HFFc6 (cell line): ENCODE results near the gene CLPX. TPM values are rescaled to one million over a fixed set of nuclear protein-coding genes. Genes with fewer than 3 reads are reported as not detected.
A peak's percentile ranks its signal among the peaks of the same experiment; 100 is the strongest.
"Not testable (repeated sequence)": the region's sequence is repeated elsewhere in the genome, so short reads cannot be mapped to it uniquely, and the experiment has no call there.

Experiments
- DNase-seq: peaks from one replicate; pipeline ENCODE4 v3.0.0-alpha.2; 2018
- H3K27ac Mint-ChIP-seq: 2 replicates; pipeline ENCODE4 v1.8.0; 2020; ENCODE audit warnings: mild to moderate bottlenecking, mixed read lengths
- H3K27me3 Mint-ChIP-seq: 2 replicates; pipeline ENCODE4 v1.8.0; 2021; ENCODE audit warnings: mild to moderate bottlenecking, moderate library complexity, mixed read lengths; ENCODE audit not compliant: insufficient read depth
- H3K36me3 Mint-ChIP-seq: 2 replicates; pipeline ENCODE4 v1.8.0; 2021; ENCODE audit warnings: low read depth, mixed read lengths
- H3K4me1 Mint-ChIP-seq: 2 replicates; pipeline ENCODE4 v1.8.0; 2020; ENCODE audit warnings: low read depth, mixed read lengths
- H3K4me3 Mint-ChIP-seq: 2 replicates; pipeline ENCODE4 v1.8.0; 2020; ENCODE audit warnings: mild to moderate bottlenecking, moderate library complexity, mixed read lengths
- H3K9me3 Mint-ChIP-seq: 2 replicates; pipeline ENCODE4 v1.8.0; 2020; ENCODE audit warnings: mild to moderate bottlenecking, mixed read lengths
- CTCF ChIP-seq: fragments of 200-600 bp; sonication (generic); IDR thresholded peaks from 2 replicates; pipeline ENCODE4 v1.5.0; 2021; ENCODE audit warnings: antibody characterized with exemption, mild to moderate bottlenecking
- total RNA-seq, 6 experiments: library from RNA; stranded (reverse); fragmentation: NEBNext Ultra II Directional; extraction: Animal tissue kit (Norgen Biotek cat#: 25700); gene quantifications; 2 replicates in 1 of 6; 3 replicates in 5 of 6; pipeline ENCODE4 v1.2.3, GENCODE V29; 2021

CLPX gene
- total RNA-seq, 6 experiments from 2014 or later = 35.1 to 42.0 (median 39.4) TPM

GRCh38 chr15:65164139-65164538, 21.0 kb downstream of the CLPX start:
- TF ChIP-seq CTCF = no peak
- no peak overlapping the region for H3K27ac Mint-ChIP-seq
- H3K27me3 Mint-ChIP-seq = no peaks in the 10 kb centered on the region
- H3K9me3 Mint-ChIP-seq = no peaks in the 10 kb centered on the region
- H3K36me3 Mint-ChIP-seq = no peaks in the 10 kb centered on the region; the same call in 1 of the 2 replicates
- no peak overlapping the region for H3K4me3 Mint-ChIP-seq
- H3K4me1 Mint-ChIP-seq = peaks cover 5% of the 10 kb centered on the region; the same call in 1 of the 2 replicates
- DNase-seq = no peak

GRCh38 chr15:65163041-65163440, 22.1 kb downstream of the CLPX start:
- no peaks in the 10 kb centered on the region for H3K27me3 Mint-ChIP-seq
- no peak for TF ChIP-seq CTCF
- H3K36me3 Mint-ChIP-seq = no peaks in the 10 kb centered on the region; the same call in 1 of the 2 replicates
- peaks cover 5% of the 10 kb centered on the region; the same call in 1 of the 2 replicates for H3K4me1 Mint-ChIP-seq
- no peaks in the 10 kb centered on the region for H3K9me3 Mint-ChIP-seq
- no peak overlapping the region for H3K4me3 Mint-ChIP-seq
- DNase-seq = peak; percentile 10
- H3K27ac Mint-ChIP-seq = peak overlapping the region; percentile 52; the same call in 1 of the 2 replicates

GRCh38 chr15:65156692-65157091, 28.4 kb downstream of the CLPX start:
- TF ChIP-seq CTCF = no peak
- Mint-ChIP-seq H3K36me3 (peaks cover 24% of the 10 kb centered on the region), H3K4me3 (no peak overlapping the region), H3K27me3 (no peaks in the 10 kb centered on the region), H3K27ac (no peak overlapping the region), H3K9me3 (no peaks in the 10 kb centered on the region), H3K4me1 (no peaks in the 10 kb centered on the region)
- no peak for DNase-seq

DNA sequence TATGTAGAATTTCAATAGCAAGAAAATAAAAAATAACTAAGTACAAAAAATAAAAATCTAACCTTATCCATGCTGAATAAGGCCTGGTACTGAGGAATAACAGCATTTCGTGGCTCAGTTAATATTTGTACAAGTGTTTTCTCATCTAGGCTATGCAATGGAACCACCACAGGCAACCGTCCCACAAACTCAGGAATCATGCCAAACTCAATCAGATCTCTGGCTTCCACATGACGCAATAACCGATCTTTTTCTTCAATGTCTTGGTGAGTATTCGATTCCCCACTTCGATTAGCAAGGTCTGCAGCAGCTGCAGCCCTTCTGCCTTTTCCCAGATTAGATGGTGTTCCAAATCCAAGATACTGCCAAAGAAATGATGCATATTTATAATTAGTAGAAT, 30.4 kb downstream of the CLPX start:
- no peak overlapping the region for H3K4me3 Mint-ChIP-seq
- no peak overlapping the region for H3K27ac Mint-ChIP-seq
- TF ChIP-seq CTCF = no peak
- H3K9me3 Mint-ChIP-seq = no peaks in the 10 kb centered on the region
- H3K4me1 Mint-ChIP-seq = no peaks in the 10 kb centered on the region
- no peaks in the 10 kb centered on the region for H3K27me3 Mint-ChIP-seq
- H3K36me3 Mint-ChIP-seq = peaks cover 29% of the 10 kb centered on the region
- no peak for DNase-seq

GRCh38 chr15:65147902-65148301, 37.2 kb downstream of the CLPX start:
- no peak for TF ChIP-seq CTCF
- no peak for DNase-seq
- no peaks in the 10 kb centered on the region for H3K9me3 Mint-ChIP-seq
- H3K4me1 Mint-ChIP-seq = no peaks in the 10 kb centered on the region
- no peak overlapping the region for H3K4me3 Mint-ChIP-seq
- H3K27me3 Mint-ChIP-seq = peaks cover 2% of the 10 kb centered on the region; the same call in 1 of the 2 replicates
- H3K27ac Mint-ChIP-seq = no peak overlapping the region
- H3K36me3 Mint-ChIP-seq = peaks cover 11% of the 10 kb centered on the region

GRCh38 chr15:65146438-65146837, 38.7 kb downstream of the CLPX start:
- Mint-ChIP-seq H3K4me3 (no peak overlapping the region), H3K9me3 (no peaks in the 10 kb centered on the region), H3K36me3 (peaks cover 8% of the 10 kb centered on the region), H3K27ac (no peak overlapping the region), H3K27me3 (peaks cover 2% of the 10 kb centered on the region; the same call in 1 of the 2 replicates), H3K4me1 (no peaks in the 10 kb centered on the region)
- TF ChIP-seq CTCF = no peak
- DNase-seq = no peak

- not testable (repeated sequence) for H3K4me1 Mint-ChIP-seq, H3K4me3 Mint-ChIP-seq, H3K27ac Mint-ChIP-seq, H3K27me3 Mint-ChIP-seq, DNase-seq
- Mint-ChIP-seq H3K36me3 (peaks cover 17% of the 10 kb centered on the region), H3K9me3 (peaks cover 15% of the 10 kb centered on the region)
Measured at GRCh38 chr15:65138631-65139030, 46.5 kb downstream of the CLPX start.

GRCh38 chr15:65137893-65138292, 47.2 kb downstream of the CLPX start:
- H3K27me3 Mint-ChIP-seq, DNase-seq, H3K4me1 Mint-ChIP-seq, H3K4me3 Mint-ChIP-seq, H3K27ac Mint-ChIP-seq: not testable (repeated sequence)
- H3K36me3 Mint-ChIP-seq = peaks cover 17% of the 10 kb centered on the region
- H3K9me3 Mint-ChIP-seq = peaks cover 15% of the 10 kb centered on the region
